Panc1 (cell line): ENCODE data around the gene LRRC1.

ENCODE experiments used
- POLR2AphosphoS5 ChIP-seq: IDR thresholded peaks from 2 replicates; pipeline ENCODE4 v1.6.1; 2012; ENCODE audit warnings: mild to moderate bottlenecking, low read depth, low read length, moderate library complexity
- SIN3A ChIP-seq: IDR thresholded peaks from 2 replicates; pipeline ENCODE4 v1.6.1; 2012; ENCODE audit warnings: low read depth, mild to moderate bottlenecking, low read length, moderate library complexity, borderline replicate concordance; ENCODE audit not compliant: insufficient read depth
- TCF7L2 ChIP-seq: IDR thresholded peaks from 2 replicates; pipeline ENCODE4 v1.6.1; 2011; ENCODE audit warnings: mild to moderate bottlenecking, low read depth, low read length, inconsistent platforms
- TF ChIP-seq, protein P1 (sequence below): fragments of 450-650 bp; IDR thresholded peaks from 2 replicates; pipeline ENCODE4 v1.5.1; 2017; ENCODE audit warnings: mild to moderate bottlenecking
- TF ChIP-seq, protein P2 (sequence below), 2 experiments: IDR thresholded peaks; 2 replicates each; pipeline ENCODE4 v1.6.1; 2011 to 2012; ENCODE audit warnings: low read depth in 2 of 2, control low read depth in 1 of 2, low read length in 1 of 2, mild to moderate bottlenecking in 1 of 2, moderate library complexity in 1 of 2; ENCODE audit not compliant: insufficient read depth in 1 of 2

DNA sequence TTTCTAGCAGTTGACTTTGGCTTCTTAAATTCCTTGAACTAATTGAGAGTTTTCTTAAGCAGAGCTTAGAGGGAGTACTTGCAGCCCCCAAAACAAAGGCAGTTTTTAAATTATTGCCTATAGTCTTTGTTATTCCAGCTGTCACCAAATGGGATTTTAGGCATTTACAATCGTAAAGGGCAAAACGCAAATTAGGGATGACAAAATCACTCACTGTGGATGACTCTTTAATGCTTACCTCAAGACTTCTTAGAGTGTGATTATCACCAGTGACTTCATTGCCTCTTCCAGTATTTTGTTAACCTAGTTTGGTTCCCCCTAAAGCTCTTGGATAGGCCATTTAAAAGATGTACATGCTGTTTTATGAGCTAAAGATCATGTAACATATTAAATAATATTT lies 126.8 kb downstream of the LRRC1 start:
- TF ChIP-seq, protein P1, sequence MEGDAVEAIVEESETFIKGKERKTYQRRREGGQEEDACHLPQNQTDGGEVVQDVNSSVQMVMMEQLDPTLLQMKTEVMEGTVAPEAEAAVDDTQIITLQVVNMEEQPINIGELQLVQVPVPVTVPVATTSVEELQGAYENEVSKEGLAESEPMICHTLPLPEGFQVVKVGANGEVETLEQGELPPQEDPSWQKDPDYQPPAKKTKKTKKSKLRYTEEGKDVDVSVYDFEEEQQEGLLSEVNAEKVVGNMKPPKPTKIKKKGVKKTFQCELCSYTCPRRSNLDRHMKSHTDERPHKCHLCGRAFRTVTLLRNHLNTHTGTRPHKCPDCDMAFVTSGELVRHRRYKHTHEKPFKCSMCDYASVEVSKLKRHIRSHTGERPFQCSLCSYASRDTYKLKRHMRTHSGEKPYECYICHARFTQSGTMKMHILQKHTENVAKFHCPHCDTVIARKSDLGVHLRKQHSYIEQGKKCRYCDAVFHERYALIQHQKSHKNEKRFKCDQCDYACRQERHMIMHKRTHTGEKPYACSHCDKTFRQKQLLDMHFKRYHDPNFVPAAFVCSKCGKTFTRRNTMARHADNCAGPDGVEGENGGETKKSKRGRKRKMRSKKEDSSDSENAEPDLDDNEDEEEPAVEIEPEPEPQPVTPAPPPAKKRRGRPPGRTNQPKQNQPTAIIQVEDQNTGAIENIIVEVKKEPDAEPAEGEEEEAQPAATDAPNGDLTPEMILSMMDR, result no peak
- TF ChIP-seq SIN3A, result no peak
- TF ChIP-seq, protein P2, sequence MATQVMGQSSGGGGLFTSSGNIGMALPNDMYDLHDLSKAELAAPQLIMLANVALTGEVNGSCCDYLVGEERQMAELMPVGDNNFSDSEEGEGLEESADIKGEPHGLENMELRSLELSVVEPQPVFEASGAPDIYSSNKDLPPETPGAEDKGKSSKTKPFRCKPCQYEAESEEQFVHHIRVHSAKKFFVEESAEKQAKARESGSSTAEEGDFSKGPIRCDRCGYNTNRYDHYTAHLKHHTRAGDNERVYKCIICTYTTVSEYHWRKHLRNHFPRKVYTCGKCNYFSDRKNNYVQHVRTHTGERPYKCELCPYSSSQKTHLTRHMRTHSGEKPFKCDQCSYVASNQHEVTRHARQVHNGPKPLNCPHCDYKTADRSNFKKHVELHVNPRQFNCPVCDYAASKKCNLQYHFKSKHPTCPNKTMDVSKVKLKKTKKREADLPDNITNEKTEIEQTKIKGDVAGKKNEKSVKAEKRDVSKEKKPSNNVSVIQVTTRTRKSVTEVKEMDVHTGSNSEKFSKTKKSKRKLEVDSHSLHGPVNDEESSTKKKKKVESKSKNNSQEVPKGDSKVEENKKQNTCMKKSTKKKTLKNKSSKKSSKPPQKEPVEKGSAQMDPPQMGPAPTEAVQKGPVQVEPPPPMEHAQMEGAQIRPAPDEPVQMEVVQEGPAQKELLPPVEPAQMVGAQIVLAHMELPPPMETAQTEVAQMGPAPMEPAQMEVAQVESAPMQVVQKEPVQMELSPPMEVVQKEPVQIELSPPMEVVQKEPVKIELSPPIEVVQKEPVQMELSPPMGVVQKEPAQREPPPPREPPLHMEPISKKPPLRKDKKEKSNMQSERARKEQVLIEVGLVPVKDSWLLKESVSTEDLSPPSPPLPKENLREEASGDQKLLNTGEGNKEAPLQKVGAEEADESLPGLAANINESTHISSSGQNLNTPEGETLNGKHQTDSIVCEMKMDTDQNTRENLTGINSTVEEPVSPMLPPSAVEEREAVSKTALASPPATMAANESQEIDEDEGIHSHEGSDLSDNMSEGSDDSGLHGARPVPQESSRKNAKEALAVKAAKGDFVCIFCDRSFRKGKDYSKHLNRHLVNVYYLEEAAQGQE (IDR thresholded peaks at IDR 0.05; ENCODE audit: insufficient read depth in 1 of 2, low read depth in 2 of 2, low read length in 1 of 2), result no peak
- no peak for TF ChIP-seq TCF7L2
- TF ChIP-seq POLR2AphosphoS5, result no peak
